Kidney (tissue), 14 donors: ENCODE measurements around the gene ZIC2. TPM values are rescaled to one million over a fixed set of nuclear protein-coding genes. Genes with fewer than 3 reads are reported as not detected.

Source experiments
- DNase-seq, 5 donors: peaks; one replicate each; pipeline ENCODE4 v3.0.0-alpha.2; 2013 to 2020
- FAIRE-seq: peaks from 2 replicates; lab custom pipeline; 2012; peaks lifted over from hg19 to GRCh38; lab: Jason Lieb, UNC
- H3K27ac ChIP-seq, 2 donors: one replicate each; pipeline ENCODE4 v1.7.0; 2013; ENCODE audit warnings: low read depth in 2 of 2, low read length in 2 of 2, inconsistent platforms in 1 of 2
- H3K27me3 ChIP-seq: one replicate; pipeline ENCODE4 v1.7.1; 2013; ENCODE audit warnings: low read length, inconsistent platforms; ENCODE audit not compliant: control insufficient read depth, insufficient read depth
- H3K36me3 ChIP-seq, 3 donors: one replicate each; pipeline versions ENCODE4 v1.7.0 to v1.7.1; 2013; ENCODE audit warnings: low read length in 3 of 3, control low read depth in 1 of 3, inconsistent platforms in 1 of 3; ENCODE audit not compliant: insufficient read depth in 3 of 3, control insufficient read depth in 2 of 3
- H3K4me1 ChIP-seq, 3 donors: one replicate each; pipeline versions ENCODE4 v1.7.0 to v1.7.1; 2013; ENCODE audit warnings: low read length in 3 of 3, inconsistent platforms in 1 of 3, low read depth in 1 of 3; ENCODE audit not compliant: control insufficient read depth in 2 of 3, insufficient read depth in 2 of 3
- H3K4me3 ChIP-seq, 3 donors: one replicate each; pipeline versions ENCODE4 v1.7.0 to v1.8.1; 2013; ENCODE audit warnings: low read length in 3 of 3, control low read depth in 1 of 3, inconsistent platforms in 1 of 3
- H3K9ac ChIP-seq, 3 donors: one replicate each; pipeline versions ENCODE4 v1.7.0 to v1.7.1; 2013; ENCODE audit warnings: low read length in 3 of 3, control low read depth in 1 of 3, inconsistent platforms in 1 of 3
- H3K9me3 ChIP-seq, 3 donors: one replicate each; pipeline versions ENCODE4 v1.7.0 to v1.7.1; 2013; ENCODE audit warnings: low read length in 3 of 3, control low read depth in 1 of 3, inconsistent platforms in 1 of 3; ENCODE audit not compliant: control insufficient read depth in 2 of 3, insufficient read depth in 1 of 3
- CTCF ChIP-seq: IDR thresholded peaks from 3 replicates; pipeline ENCODE4 v1.5.1; 2012; ENCODE audit warnings: mild to moderate bottlenecking, moderate library complexity, borderline replicate concordance; ENCODE audit not compliant: insufficient read depth; ENCODE audit errors: extremely low read depth
- intact Hi-C: fragments of 100-400 bp; cut with DNase I; formaldehyde crosslinking; loops from one replicate; pipeline ENCODE4 v1.11.1; 2022
- polyA plus RNA-seq: library from polyadenylated mRNA; stranded (reverse); fragments of 350-450 nt; fragmentation: Illumina TruSeq; extraction: RNeasy Lipid Tissue Mini Kit (QIAGEN cat#74804); gene quantifications from one replicate; pipeline ENCODE4 v1.2.3, GENCODE V29; 2014; ENCODE audit warnings: low read depth, low replicate concordance; ENCODE audit not compliant: insufficient read depth
- total RNA-seq: library from RNA; stranded (reverse); fragmentation: NEBNext Ultra II Directional; extraction: Animal tissue kit (Norgen Biotek cat#: 25700); gene quantifications from one replicate; pipeline ENCODE4 v1.2.1, GENCODE V29; 2021
- donor health status: control.
- donor health status: control.
- donor health status: control.
- donor health status: control.
- donor health status: control.
- donor health status: DM: yes; HTN: yes; CAD: no.
- donor health status: Normal renal cell carcinoma (clear cell type).

ZIC2 gene
- total and polyA plus RNA-seq, 2 donors from 2014 or later, result 0.13 to 1.4 TPM

- no peak for FAIRE-seq
These were observed 16.1 kb upstream of the ZIC2 start for GRCh38 chr13:99965329-99966000.

GRCh38 chr13:99966064-99966805 lies 15.3 kb upstream of the ZIC2 start:
- no peaks in the 10 kb centered on the region for H3K36me3 ChIP-seq
- H3K27me3 ChIP-seq, result peaks cover 64% of the 10 kb centered on the region
- intact Hi-C loops, result no loop called here
- H3K9me3 ChIP-seq, result no peaks in the 10 kb centered on the region
- FAIRE-seq, result no peak
- no peak for DNase-seq
- H3K4me3 ChIP-seq, result no peak overlapping the region
- TF ChIP-seq CTCF, result no peak
- no peak overlapping the region for H3K27ac ChIP-seq
- H3K4me1 ChIP-seq, result peaks cover 0 to 10% (median 0%) of the 10 kb centered on the region in 3 donors
- no peak overlapping the region for H3K9ac ChIP-seq

More at GRCh38 chr13:99965329-99966000, 16.1 kb upstream of the ZIC2 start:
- no peak for DNase-seq
- Histone ChIP-seq H3K4me3 (no peak overlapping the region), H3K4me1 (peaks cover 0 to 10% (median 0%) of the 10 kb centered on the region in 3 donors), H3K9ac (no peak overlapping the region), H3K27me3 (peaks cover 71% of the 10 kb centered on the region), H3K9me3 (no peaks in the 10 kb centered on the region), H3K27ac (no peak overlapping the region), H3K36me3 (no peaks in the 10 kb centered on the region)
- no peak for TF ChIP-seq CTCF
- intact Hi-C loops, result no loop called here

GRCh38 chr13:99967498-99967868 lies 14.1 kb upstream of the ZIC2 start:
- peaks cover 0 to 10% (median 0%) of the 10 kb centered on the region in 3 donors for H3K4me1 ChIP-seq
- TF ChIP-seq CTCF, result no peak
- peaks cover 60% of the 10 kb centered on the region for H3K27me3 ChIP-seq
- no peaks in the 10 kb centered on the region for H3K36me3 ChIP-seq
- intact Hi-C loops, result no loop called here
- DNase-seq (peak in 1 of 5 donors; percentile 46), FAIRE-seq (no peak)
- no peak overlapping the region for H3K27ac ChIP-seq
- H3K9ac ChIP-seq, result no peak overlapping the region
- H3K9me3 ChIP-seq, result no peaks in the 10 kb centered on the region
- H3K4me3 ChIP-seq, result no peak overlapping the region
